GM18870 (cell line): ENCODE data around the gene SMIM13.

Experiments used
- ATAC-seq: cut with Tn5 transposase; IDR thresholded peaks from one replicate; pipeline ENCODE4 v1.9.1; 2021; ENCODE audit warnings: moderate library complexity; ENCODE audit not compliant: unreplicated experiment

Gene SMIM13

GRCh38 chr6:11185204-11185842, 91.7 kb downstream of the SMIM13 start:
- no peak for ATAC-seq

DNA sequence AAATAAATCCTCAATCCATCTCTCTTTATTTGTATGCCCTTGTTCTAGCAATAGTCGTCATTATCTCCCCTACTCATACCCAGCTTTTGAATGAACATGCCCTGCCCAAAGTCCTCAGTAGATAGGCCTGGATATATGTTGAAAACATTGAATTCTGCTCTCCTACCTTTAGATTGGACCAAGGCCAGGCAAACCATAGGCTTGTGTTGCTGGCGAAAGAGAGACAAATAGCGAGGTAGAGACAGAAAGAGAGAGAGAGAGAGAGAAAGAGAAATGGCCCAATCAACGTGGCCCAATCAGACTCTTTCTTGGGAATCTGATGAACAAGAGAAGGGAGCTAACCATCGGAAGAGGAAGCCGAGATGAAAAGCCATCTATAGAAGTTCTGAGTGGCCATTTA, 93.7 kb downstream of the SMIM13 start:
- no peak for ATAC-seq
